A673 (cell line): ENCODE results near the gene ARHGEF26.

Experiments
- EZH2 ChIP-seq: fragments of 200-600 bp; sonication (generic); IDR thresholded peaks from 2 replicates; pipeline ENCODE4 v1.6.1; 2017; ENCODE audit warnings: borderline replicate concordance, low read depth, mild to moderate bottlenecking, mixed read lengths, antibody characterized with exemption, low read length; ENCODE audit not compliant: poor library complexity, severe bottlenecking
- TF ChIP-seq, protein P1 (sequence below): fragments of 300-800, 200-600 bp; sonication (generic); conservative IDR thresholded peaks from 2 replicates; pipeline ENCODE4 v1.5.1; 2017; ENCODE audit warnings: low read depth, mild to moderate bottlenecking, antibody characterized with exemption, low read length, moderate library complexity, mixed read lengths

DNA sequence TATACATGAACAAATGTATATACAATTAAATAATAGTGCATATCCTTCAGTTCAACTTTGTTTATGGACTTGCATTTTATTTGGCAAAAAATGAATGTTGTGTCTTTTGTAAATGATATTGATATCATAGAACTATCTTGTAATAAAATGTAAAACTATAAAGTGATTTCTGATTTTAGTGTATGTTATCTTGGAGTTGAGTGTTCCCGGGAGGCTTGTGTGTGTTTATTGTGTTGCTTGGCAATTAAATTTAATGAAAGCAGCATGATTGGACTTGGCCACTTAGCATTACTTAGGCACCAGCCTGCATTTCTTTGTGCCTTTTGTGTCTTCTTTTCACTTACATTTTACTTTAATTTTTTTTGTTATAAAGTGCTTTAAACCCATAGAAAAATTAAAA is 10.6 kb downstream of the ARHGEF26 start:
- TF ChIP-seq, protein P1, sequence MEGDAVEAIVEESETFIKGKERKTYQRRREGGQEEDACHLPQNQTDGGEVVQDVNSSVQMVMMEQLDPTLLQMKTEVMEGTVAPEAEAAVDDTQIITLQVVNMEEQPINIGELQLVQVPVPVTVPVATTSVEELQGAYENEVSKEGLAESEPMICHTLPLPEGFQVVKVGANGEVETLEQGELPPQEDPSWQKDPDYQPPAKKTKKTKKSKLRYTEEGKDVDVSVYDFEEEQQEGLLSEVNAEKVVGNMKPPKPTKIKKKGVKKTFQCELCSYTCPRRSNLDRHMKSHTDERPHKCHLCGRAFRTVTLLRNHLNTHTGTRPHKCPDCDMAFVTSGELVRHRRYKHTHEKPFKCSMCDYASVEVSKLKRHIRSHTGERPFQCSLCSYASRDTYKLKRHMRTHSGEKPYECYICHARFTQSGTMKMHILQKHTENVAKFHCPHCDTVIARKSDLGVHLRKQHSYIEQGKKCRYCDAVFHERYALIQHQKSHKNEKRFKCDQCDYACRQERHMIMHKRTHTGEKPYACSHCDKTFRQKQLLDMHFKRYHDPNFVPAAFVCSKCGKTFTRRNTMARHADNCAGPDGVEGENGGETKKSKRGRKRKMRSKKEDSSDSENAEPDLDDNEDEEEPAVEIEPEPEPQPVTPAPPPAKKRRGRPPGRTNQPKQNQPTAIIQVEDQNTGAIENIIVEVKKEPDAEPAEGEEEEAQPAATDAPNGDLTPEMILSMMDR = no peak
- no peak for TF ChIP-seq EZH2
